ENCODE measurements around the gene BRF1. TPM values are rescaled to one million over a fixed set of nuclear protein-coding genes. Genes with fewer than 3 reads are reported as not detected.
A peak's percentile ranks its signal among the peaks of the same experiment; 100 is the strongest.

BRF1 gene
- total and polyA plus RNA-seq, 2 donors from 2014 or later, result 19.3 to 34.1 TPM

GRCh38 chr14:105224845-105225570 is 75.8 kb downstream of the BRF1 start:
- no peak overlapping the region for H3K4me3 ChIP-seq (ENCODE audit: low read length in 3 of 3)
- FAIRE-seq, result no peak
- intact Hi-C loops (cut with DNase I), result no loop called here

GRCh38 chr14:105223770-105224544 is 76.8 kb downstream of the BRF1 start:
- Histone ChIP-seq H3K36me3 (ENCODE audit: control insufficient read depth in 2 of 3, insufficient read depth in 3 of 3, low read length in 3 of 3) (peaks cover 0 to 9% (median 0%) of the 10 kb centered on the region in 3 donors), H3K9me3 (ENCODE audit: control insufficient read depth in 2 of 3, insufficient read depth in 1 of 3, low read length in 3 of 3) (no peaks in the 10 kb centered on the region), H3K4me1 (ENCODE audit: control insufficient read depth in 2 of 3, insufficient read depth in 2 of 3, low read depth in 1 of 3, low read length in 3 of 3) (peaks cover 0 to 15% (median 13%) of the 10 kb centered on the region in 3 donors), H3K4me3 (ENCODE audit: low read length in 3 of 3) (no peak overlapping the region), H3K27ac (ENCODE audit: low read depth in 2 of 2, low read length in 2 of 2) (no peak overlapping the region), H3K9ac (ENCODE audit: low read length in 3 of 3) (no peak overlapping the region), H3K27me3 (ENCODE audit: control insufficient read depth, insufficient read depth, low read length) (no peaks in the 10 kb centered on the region)
- no peak for TF ChIP-seq CTCF (IDR thresholded peaks at IDR 0.05; ENCODE audit: borderline replicate concordance, extremely low read depth, insufficient read depth)
- FAIRE-seq (no peak), DNase-seq (no peak)
- intact Hi-C loops (cut with DNase I), result no loop called here

More at GRCh38 chr14:105224845-105225570, 75.8 kb downstream of the BRF1 start:
- Histone ChIP-seq H3K4me1 (ENCODE audit: control insufficient read depth in 2 of 3, insufficient read depth in 2 of 3, low read depth in 1 of 3, low read length in 3 of 3) (peaks cover 0 to 15% (median 13%) of the 10 kb centered on the region in 3 donors), H3K9ac (ENCODE audit: low read length in 3 of 3) (no peak overlapping the region), H3K36me3 (ENCODE audit: control insufficient read depth in 2 of 3, insufficient read depth in 3 of 3, low read length in 3 of 3) (peaks cover 0 to 9% (median 0%) of the 10 kb centered on the region in 3 donors), H3K9me3 (ENCODE audit: control insufficient read depth in 2 of 3, insufficient read depth in 1 of 3, low read length in 3 of 3) (no peaks in the 10 kb centered on the region), H3K27me3 (ENCODE audit: control insufficient read depth, insufficient read depth, low read length) (no peaks in the 10 kb centered on the region), H3K27ac (ENCODE audit: low read depth in 2 of 2, low read length in 2 of 2) (peak overlapping the region in 1 of 2 donors; percentile 61)
- peak in 3 of 5 donors; percentile 59 to 74 (median 74) for DNase-seq
- no peak for TF ChIP-seq CTCF (IDR thresholded peaks at IDR 0.05; ENCODE audit: borderline replicate concordance, extremely low read depth, insufficient read depth)

- no peaks in the 10 kb centered on the region for H3K9me3 ChIP-seq (ENCODE audit: control insufficient read depth in 2 of 3, insufficient read depth in 1 of 3, low read length in 3 of 3)
- no peak overlapping the region for H3K9ac ChIP-seq (ENCODE audit: low read length in 3 of 3)
- DNase-seq (peak in 3 of 5 donors; percentile 45 to 70 (median 64)), FAIRE-seq (peak; percentile 17)
- H3K36me3 ChIP-seq (ENCODE audit: control insufficient read depth in 2 of 3, insufficient read depth in 3 of 3, low read length in 3 of 3), result peaks cover 0 to 14% (median 2%) of the 10 kb centered on the region in 3 donors
- H3K27me3 ChIP-seq (ENCODE audit: control insufficient read depth, insufficient read depth, low read length), result no peaks in the 10 kb centered on the region
- intact Hi-C loops (cut with DNase I), result no loop called here
- peaks cover 0 to 15% (median 13%) of the 10 kb centered on the region in 3 donors for H3K4me1 ChIP-seq (ENCODE audit: control insufficient read depth in 2 of 3, insufficient read depth in 2 of 3, low read depth in 1 of 3, low read length in 3 of 3)
- H3K4me3 ChIP-seq (ENCODE audit: low read length in 3 of 3), result no peak overlapping the region
- TF ChIP-seq CTCF (IDR thresholded peaks at IDR 0.05; ENCODE audit: borderline replicate concordance, extremely low read depth, insufficient read depth), result no peak
- H3K27ac ChIP-seq (ENCODE audit: low read depth in 2 of 2, low read length in 2 of 2), result no peak overlapping the region
Observed at GRCh38 chr14:105223260-105223659, 77.5 kb downstream of the BRF1 start.

Data from kidney (tissue), 14 donors.